ENCODE measurements around the gene MRPL52. TPM values are rescaled to one million over a fixed set of nuclear protein-coding genes. Genes with fewer than 3 reads are reported as not detected.

The MRPL52 gene
- total and polyA plus RNA-seq, 2 of the 13 experiments (the other 11 are each of a cell fraction or from before 2014, with no cell fraction given): 118 to 329 TPM

- TF ChIP-seq DR1 (CRISPR knock-in tag; IDR thresholded peaks at IDR 0.05) (no peak), NR2F6 (IDR thresholded peaks at IDR 0.05) (0 out of 2 replicates have a peak, but pooled peaks have one; percentile 37), NR2F6 (CRISPR knock-in tag; IDR thresholded peaks at IDR 0.05) (0 out of 2 replicates have a peak, but pooled peaks have one; percentile 40), POLR2G (IDR thresholded peaks at IDR 0.05; ENCODE audit: low read depth, low read length) (no peak), CEBPG (CRISPR knock-in tag; IDR thresholded peaks at IDR 0.05) (no peak), NR1H2 (CRISPR knock-in tag; IDR thresholded peaks at IDR 0.05; ENCODE audit: borderline replicate concordance, low read depth) (no peak), NR0B2 (CRISPR knock-in tag; IDR thresholded peaks at IDR 0.05) (0 out of 2 replicates have a peak, but pooled peaks have one; percentile 39), ZNF775 (CRISPR knock-in tag; IDR thresholded peaks at IDR 0.05; ENCODE audit: borderline replicate concordance) (no peak), MLLT10 (CRISPR knock-in tag; IDR thresholded peaks at IDR 0.05) (no peak), NFYC (CRISPR knock-in tag; IDR thresholded peaks at IDR 0.05) (no peak), ZNF597 (CRISPR knock-in tag; IDR thresholded peaks at IDR 0.05) (no peak), PRMT3 (CRISPR knock-in tag; IDR thresholded peaks at IDR 0.05; ENCODE audit: borderline replicate concordance, low read depth) (no peak), ZMYM2 (CRISPR knock-in tag; IDR thresholded peaks at IDR 0.05) (no peak), ZNF607 (CRISPR knock-in tag; IDR thresholded peaks at IDR 0.05; ENCODE audit: borderline replicate concordance) (no peak), ZNF225 (CRISPR knock-in tag; IDR thresholded peaks at IDR 0.05) (no peak), SPEN (CRISPR knock-in tag; IDR thresholded peaks at IDR 0.05; ENCODE audit: low read depth) (0 out of 2 replicates have a peak, but pooled peaks have one; percentile 22), ADNP (CRISPR knock-in tag; IDR thresholded peaks at IDR 0.05) (no peak), ZNF615 (CRISPR knock-in tag; IDR thresholded peaks at IDR 0.05; ENCODE audit: borderline replicate concordance) (no peak), MAFK (conservative IDR thresholded peaks at IDR 0.05 in 1 of 2, IDR thresholded peaks at IDR 0.05 in 1 of 2; ENCODE audit: low read length in 2 of 2) (no peak), ZHX1 (CRISPR knock-in tag; IDR thresholded peaks at IDR 0.05; ENCODE audit: low read depth) (no peak), ZNF264 (CRISPR knock-in tag; IDR thresholded peaks at IDR 0.05) (no peak), THAP9 (CRISPR knock-in tag; IDR thresholded peaks at IDR 0.05; ENCODE audit: borderline replicate concordance) (no peak), EEA1 (CRISPR knock-in tag; IDR thresholded peaks at IDR 0.05; ENCODE audit: borderline replicate concordance) (0 out of 2 replicates have a peak, but pooled peaks have one; percentile 61), MYC (CRISPR knock-in tag; IDR thresholded peaks at IDR 0.05; ENCODE audit: borderline replicate concordance) (peak; percentile 27; the same call in 1 of the 2 replicates)
Observed at GRCh38 chr14:22841769-22842168, 12.1 kb downstream of the MRPL52 start (continued).

All from HepG2 (cell line).